ENCODE measurements around the gene USP25. TPM values are rescaled to one million over a fixed set of nuclear protein-coding genes. Genes with fewer than 3 reads are reported as not detected.

The USP25 gene
- total RNA-seq, 4 donors from 2014 or later: 17.4 to 42.0 (median 27.5) TPM

DNA sequence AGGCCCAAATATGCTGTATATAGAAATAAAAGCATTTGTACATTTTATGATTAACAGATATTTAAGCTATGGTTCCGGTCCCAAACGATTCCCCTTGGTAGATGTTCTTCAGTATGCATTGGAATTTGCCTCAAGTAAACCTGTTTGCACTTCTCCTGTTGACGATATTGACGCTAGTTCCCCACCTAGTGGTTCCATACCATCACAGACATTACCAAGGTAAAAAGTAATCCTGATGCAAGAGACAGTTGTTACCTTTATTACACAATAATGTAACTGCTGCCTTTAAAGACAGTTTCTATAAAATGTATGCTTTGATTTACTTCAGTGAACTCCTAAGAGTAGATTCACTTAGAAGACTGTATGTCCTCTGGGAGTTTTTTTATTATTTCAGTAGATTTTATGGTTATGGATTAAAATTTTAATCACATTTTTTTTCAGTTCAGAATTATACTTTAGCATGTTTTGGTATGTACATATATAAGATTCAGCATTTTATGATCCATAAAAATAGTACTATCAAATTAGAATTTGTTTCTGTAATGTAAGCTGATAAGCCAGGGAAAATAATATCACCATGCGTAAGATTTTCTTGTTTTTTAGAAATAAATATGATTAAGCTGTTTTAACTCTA is 96.5 kb downstream of the USP25 start:
- H3K27ac ChIP-seq: no peak overlapping the region
- peaks cover 0 to 52% (median 0%) of the 10 kb centered on the region in 3 donors for H3K36me3 ChIP-seq
- no peak for DNase-seq
- H3K27me3 ChIP-seq: no peaks in the 10 kb centered on the region
- no peak overlapping the region for H3K4me3 ChIP-seq
- intact Hi-C loops (cut with DNase I): loop anchor here (10.0 kb wide), 1 partner anchor 91 kb away; no protein-coding TSS in a partner anchor
- WGBS, 2 donors: 43 to 51% methylated on average over 5 of the region's 5 CpGs
- H3K4me1 ChIP-seq: no peaks in the 10 kb centered on the region
- no peaks in the 10 kb centered on the region for H3K9me3 ChIP-seq
- TF ChIP-seq POLR2A (IDR thresholded peaks at IDR 0.05): no peak
- TF ChIP-seq, protein P1, sequence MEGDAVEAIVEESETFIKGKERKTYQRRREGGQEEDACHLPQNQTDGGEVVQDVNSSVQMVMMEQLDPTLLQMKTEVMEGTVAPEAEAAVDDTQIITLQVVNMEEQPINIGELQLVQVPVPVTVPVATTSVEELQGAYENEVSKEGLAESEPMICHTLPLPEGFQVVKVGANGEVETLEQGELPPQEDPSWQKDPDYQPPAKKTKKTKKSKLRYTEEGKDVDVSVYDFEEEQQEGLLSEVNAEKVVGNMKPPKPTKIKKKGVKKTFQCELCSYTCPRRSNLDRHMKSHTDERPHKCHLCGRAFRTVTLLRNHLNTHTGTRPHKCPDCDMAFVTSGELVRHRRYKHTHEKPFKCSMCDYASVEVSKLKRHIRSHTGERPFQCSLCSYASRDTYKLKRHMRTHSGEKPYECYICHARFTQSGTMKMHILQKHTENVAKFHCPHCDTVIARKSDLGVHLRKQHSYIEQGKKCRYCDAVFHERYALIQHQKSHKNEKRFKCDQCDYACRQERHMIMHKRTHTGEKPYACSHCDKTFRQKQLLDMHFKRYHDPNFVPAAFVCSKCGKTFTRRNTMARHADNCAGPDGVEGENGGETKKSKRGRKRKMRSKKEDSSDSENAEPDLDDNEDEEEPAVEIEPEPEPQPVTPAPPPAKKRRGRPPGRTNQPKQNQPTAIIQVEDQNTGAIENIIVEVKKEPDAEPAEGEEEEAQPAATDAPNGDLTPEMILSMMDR (IDR thresholded peaks at IDR 0.05): peak in 5 of 6 experiments; percentile 46 to 67 (median 56)

DNA sequence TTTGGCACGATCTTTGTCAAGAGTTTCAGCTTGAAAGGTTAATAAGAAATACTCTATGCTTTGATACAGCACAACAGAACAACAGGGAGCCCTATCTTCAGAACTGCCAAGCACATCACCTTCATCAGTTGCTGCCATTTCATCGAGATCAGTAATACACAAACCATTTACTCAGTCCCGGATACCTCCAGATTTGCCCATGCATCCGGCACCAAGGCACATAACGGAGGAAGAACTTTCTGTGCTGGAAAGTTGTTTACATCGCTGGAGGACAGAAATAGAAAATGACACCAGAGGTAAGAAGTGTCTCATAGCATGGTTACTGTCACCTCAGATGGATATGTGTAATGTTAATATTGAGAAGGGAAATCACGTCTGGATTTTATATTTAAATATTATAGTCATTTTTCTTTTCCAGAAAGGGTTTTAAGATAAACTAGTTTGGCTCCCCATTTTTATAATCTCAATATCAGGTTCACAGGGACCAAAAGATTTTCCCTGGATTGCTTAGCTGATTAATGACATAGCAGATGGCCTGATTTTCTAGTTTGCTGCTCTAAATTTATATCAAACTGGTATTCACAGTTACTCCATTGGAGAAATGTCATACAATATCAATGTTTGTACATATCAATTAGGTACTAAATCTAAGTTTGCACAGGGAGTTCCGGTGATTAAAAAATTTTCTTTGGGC is 97.3 kb downstream of the USP25 start:
- H3K9me3 ChIP-seq: no peaks in the 10 kb centered on the region
- H3K36me3 ChIP-seq: peaks cover 0 to 60% (median 0%) of the 10 kb centered on the region in 3 donors
- TF ChIP-seq, protein P1 (IDR thresholded peaks at IDR 0.05): no peak
- TF ChIP-seq POLR2A (IDR thresholded peaks at IDR 0.05): no peak
- peak overlapping the region in 1 of 4 donors; percentile 21 for H3K27ac ChIP-seq
- no peak overlapping the region for H3K4me3 ChIP-seq
- no peaks in the 10 kb centered on the region for H3K4me1 ChIP-seq
- no peaks in the 10 kb centered on the region for H3K27me3 ChIP-seq
- DNase-seq: no peak
- intact Hi-C loops (cut with DNase I): loop anchor here (10.0 kb wide), 1 partner anchor 92 kb away; no protein-coding TSS in a partner anchor
- 87 to 88% methylated on average over 8 of the region's 8 CpGs for WGBS, 2 donors

DNA sequence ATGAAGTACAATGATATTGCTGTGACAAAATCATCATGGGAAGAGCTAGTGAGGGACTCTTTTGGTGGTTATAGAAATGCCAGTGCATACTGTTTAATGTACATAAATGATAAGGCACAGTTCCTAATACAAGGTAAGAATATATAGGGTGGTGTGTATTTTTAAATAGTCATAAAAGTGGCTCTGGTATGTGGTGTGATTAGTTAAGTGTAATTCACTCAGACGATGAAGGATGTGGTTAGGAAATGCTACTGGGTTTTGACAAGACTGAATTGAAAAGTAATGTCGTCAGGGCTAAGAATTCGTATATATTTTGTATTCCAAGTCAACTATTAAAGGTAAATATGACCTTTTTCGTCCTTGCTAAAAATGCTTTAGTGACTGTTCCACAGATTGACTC is 101.7 kb downstream of the USP25 start:
- Histone ChIP-seq H3K27ac (no peak overlapping the region), H3K36me3 (peaks cover 0 to 73% (median 0%) of the 10 kb centered on the region in 3 donors), H3K4me1 (no peaks in the 10 kb centered on the region), H3K9me3 (no peaks in the 10 kb centered on the region), H3K27me3 (no peaks in the 10 kb centered on the region), H3K4me3 (no peak overlapping the region)
- intact Hi-C loops (cut with DNase I): no loop called here
- DNase-seq: no peak
- no peak for TF ChIP-seq POLR2A (IDR thresholded peaks at IDR 0.05)
- TF ChIP-seq, protein P1 (IDR thresholded peaks at IDR 0.05): no peak
- WGBS, 2 donors: 85 to 87% methylated on average over 4 of the region's 4 CpGs

GRCh38 chr21:15837645-15838044 is 107.9 kb downstream of the USP25 start:
- peaks cover 0 to 9% (median 0%) of the 10 kb centered on the region in 3 donors for H3K4me1 ChIP-seq
- no peaks in the 10 kb centered on the region for H3K27me3 ChIP-seq
- TF ChIP-seq, protein P1 (IDR thresholded peaks at IDR 0.05): no peak
- no peak for TF ChIP-seq POLR2A (IDR thresholded peaks at IDR 0.05)
- no peak overlapping the region for H3K4me3 ChIP-seq
- no peak for DNase-seq
- peaks cover 0 to 60% (median 0%) of the 10 kb centered on the region in 3 donors for H3K36me3 ChIP-seq
- intact Hi-C loops (cut with DNase I): no loop called here
- WGBS, 2 donors: 66 to 83% methylated on average over 4 of the region's 4 CpGs
- H3K27ac ChIP-seq: no peak overlapping the region
- H3K9me3 ChIP-seq: no peaks in the 10 kb centered on the region

DNA sequence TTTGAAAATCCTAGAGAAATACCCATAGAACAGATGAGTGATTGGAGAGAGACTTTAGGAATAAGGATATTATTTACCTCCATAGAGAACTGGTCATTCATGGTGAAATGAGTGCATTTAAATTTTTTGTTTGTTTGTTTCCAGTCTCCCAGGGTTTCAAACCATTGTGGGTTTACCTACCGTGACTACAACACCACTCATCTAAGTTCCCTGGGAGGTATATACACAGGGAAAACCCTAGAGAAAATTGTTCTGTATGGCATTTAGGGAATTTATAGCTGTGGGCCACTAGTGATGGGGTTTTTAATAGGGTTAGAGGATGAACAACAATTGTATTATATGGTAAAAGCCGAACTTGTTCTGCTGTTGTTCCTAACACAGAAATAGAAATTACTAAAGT is 109.2 kb downstream of the USP25 start:
- Histone ChIP-seq H3K4me1 (peaks cover 0 to 9% (median 0%) of the 10 kb centered on the region in 3 donors), H3K4me3 (no peak overlapping the region), H3K27me3 (no peaks in the 10 kb centered on the region), H3K27ac (no peak overlapping the region), H3K36me3 (peaks cover 0 to 62% (median 0%) of the 10 kb centered on the region in 3 donors), H3K9me3 (no peaks in the 10 kb centered on the region)
- 94 to 98% methylated on average over 2 of the region's 2 CpGs for WGBS, 2 donors
- TF ChIP-seq, protein P1 (IDR thresholded peaks at IDR 0.05): no peak
- no peak for TF ChIP-seq POLR2A (IDR thresholded peaks at IDR 0.05)
- intact Hi-C loops (cut with DNase I): no loop called here
- no peak for DNase-seq
